ENCODE measurements around the gene DSG2.

- TF ChIP-seq, protein P1, sequence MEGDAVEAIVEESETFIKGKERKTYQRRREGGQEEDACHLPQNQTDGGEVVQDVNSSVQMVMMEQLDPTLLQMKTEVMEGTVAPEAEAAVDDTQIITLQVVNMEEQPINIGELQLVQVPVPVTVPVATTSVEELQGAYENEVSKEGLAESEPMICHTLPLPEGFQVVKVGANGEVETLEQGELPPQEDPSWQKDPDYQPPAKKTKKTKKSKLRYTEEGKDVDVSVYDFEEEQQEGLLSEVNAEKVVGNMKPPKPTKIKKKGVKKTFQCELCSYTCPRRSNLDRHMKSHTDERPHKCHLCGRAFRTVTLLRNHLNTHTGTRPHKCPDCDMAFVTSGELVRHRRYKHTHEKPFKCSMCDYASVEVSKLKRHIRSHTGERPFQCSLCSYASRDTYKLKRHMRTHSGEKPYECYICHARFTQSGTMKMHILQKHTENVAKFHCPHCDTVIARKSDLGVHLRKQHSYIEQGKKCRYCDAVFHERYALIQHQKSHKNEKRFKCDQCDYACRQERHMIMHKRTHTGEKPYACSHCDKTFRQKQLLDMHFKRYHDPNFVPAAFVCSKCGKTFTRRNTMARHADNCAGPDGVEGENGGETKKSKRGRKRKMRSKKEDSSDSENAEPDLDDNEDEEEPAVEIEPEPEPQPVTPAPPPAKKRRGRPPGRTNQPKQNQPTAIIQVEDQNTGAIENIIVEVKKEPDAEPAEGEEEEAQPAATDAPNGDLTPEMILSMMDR (IDR thresholded peaks at IDR 0.05; ENCODE audit: borderline replicate concordance, extremely low read depth, low read length, poor library complexity, severe bottlenecking), result no peak
- TF ChIP-seq EZH2 (IDR thresholded peaks at IDR 0.05; ENCODE audit: borderline replicate concordance, low read depth, low read length, severe bottlenecking), result no peak
Observed at GRCh38 chr18:31577195-31577594, 79.2 kb downstream of the DSG2 start.
